ENCODE data around the gene IL18.
A peak's percentile ranks its signal among the peaks of the same experiment; 100 is the strongest.
"Not testable (repeated sequence)": the region's sequence is repeated elsewhere in the genome, so short reads cannot be mapped to it uniquely, and the experiment has no call there.

The IL18 gene

GRCh38 chr11:112163875-112164685, at the start of gene IL18:
Gene IL18, minus strand, starts transcription at chr11:112164094. Its CDS starts 9,041 bp downstream, at chr11:112155053.
- no peak for DNase-seq

- DNase-seq = no peak
Measured at GRCh38 chr11:112212710-112213109, 48.8 kb upstream of the IL18 start.

GRCh38 chr11:112212290-112212689, 48.4 kb upstream of the IL18 start:
- no peak for DNase-seq

GRCh38 chr11:112211536-112211935, 47.6 kb upstream of the IL18 start:
- no peak for DNase-seq

- no peak for DNase-seq
Measured at GRCh38 chr11:112210890-112211289, 47.0 kb upstream of the IL18 start.

- DNase-seq = no peak
Measured at GRCh38 chr11:112206071-112206470, 42.2 kb upstream of the IL18 start.

- no peak for DNase-seq
Measured at GRCh38 chr11:112200252-112200651, 36.4 kb upstream of the IL18 start.

GRCh38 chr11:112199101-112199500, 35.2 kb upstream of the IL18 start:
- not testable (repeated sequence) for DNase-seq

- DNase-seq = no peak
Measured at GRCh38 chr11:112196519-112197087, 32.7 kb upstream of the IL18 start.

GRCh38 chr11:112195951-112196351, 32.1 kb upstream of the IL18 start:
- DNase-seq = no peak

- not testable (repeated sequence) for DNase-seq
Measured at GRCh38 chr11:112195113-112195512, 31.2 kb upstream of the IL18 start.

- DNase-seq = no peak
Measured at GRCh38 chr11:112186304-112186703, 22.4 kb upstream of the IL18 start.

GRCh38 chr11:112185883-112186282, 22.0 kb upstream of the IL18 start:
- no peak for DNase-seq

GRCh38 chr11:112182867-112183266, 19.0 kb upstream of the IL18 start:
- DNase-seq = no peak

GRCh38 chr11:112179601-112180000, 15.7 kb upstream of the IL18 start:
- no peak for DNase-seq

GRCh38 chr11:112178936-112179335, 15.0 kb upstream of the IL18 start:
- no peak for DNase-seq

GRCh38 chr11:112178428-112178827, 14.5 kb upstream of the IL18 start:
- DNase-seq = no peak

- no peak for DNase-seq
Measured at GRCh38 chr11:112177589-112177988, 13.7 kb upstream of the IL18 start.

- no peak for DNase-seq
Measured at GRCh38 chr11:112176077-112176476, 12.2 kb upstream of the IL18 start.

GRCh38 chr11:112175599-112175952, 11.7 kb upstream of the IL18 start:
- DNase-seq = no peak

GRCh38 chr11:112174789-112175598, 11.1 kb upstream of the IL18 start, which contains the start of gene BCO2:
Gene BCO2, plus strand, starts transcription at chr11:112175512. Its CDS starts 90 bp downstream, at chr11:112175602.
- DNase-seq = peak; percentile 92

- DNase-seq = no peak
Measured at GRCh38 chr11:112173152-112173551, 9.3 kb upstream of the IL18 start.

GRCh38 chr11:112172362-112172994, 8.6 kb upstream of the IL18 start:
- no peak for DNase-seq

Measured in right hindlimb (tissue), 1 donor.